ENCODE data around the gene GALT.

DNA sequence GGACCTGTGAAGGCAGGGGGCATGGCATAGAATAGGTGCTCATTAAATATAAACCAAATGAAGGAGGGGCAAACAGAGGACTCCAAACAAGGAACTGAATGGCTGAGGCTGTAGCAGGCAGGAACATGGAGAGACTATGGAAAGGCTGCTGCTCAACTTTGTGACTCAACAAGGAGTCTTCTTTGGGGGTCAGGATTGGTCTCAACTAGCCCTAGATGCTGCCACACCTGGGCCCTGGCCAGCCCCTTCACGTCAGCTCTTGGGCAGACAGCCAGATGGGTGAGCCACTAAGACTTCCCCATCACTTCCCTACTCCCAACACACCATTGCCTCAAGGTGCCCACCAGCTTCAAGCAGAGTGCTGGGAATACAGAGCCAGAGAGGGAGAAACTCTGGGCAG lies 45.6 kb upstream of the GALT start:
- TF ChIP-seq, protein P1, sequence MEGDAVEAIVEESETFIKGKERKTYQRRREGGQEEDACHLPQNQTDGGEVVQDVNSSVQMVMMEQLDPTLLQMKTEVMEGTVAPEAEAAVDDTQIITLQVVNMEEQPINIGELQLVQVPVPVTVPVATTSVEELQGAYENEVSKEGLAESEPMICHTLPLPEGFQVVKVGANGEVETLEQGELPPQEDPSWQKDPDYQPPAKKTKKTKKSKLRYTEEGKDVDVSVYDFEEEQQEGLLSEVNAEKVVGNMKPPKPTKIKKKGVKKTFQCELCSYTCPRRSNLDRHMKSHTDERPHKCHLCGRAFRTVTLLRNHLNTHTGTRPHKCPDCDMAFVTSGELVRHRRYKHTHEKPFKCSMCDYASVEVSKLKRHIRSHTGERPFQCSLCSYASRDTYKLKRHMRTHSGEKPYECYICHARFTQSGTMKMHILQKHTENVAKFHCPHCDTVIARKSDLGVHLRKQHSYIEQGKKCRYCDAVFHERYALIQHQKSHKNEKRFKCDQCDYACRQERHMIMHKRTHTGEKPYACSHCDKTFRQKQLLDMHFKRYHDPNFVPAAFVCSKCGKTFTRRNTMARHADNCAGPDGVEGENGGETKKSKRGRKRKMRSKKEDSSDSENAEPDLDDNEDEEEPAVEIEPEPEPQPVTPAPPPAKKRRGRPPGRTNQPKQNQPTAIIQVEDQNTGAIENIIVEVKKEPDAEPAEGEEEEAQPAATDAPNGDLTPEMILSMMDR (IDR thresholded peaks at IDR 0.05; ENCODE audit: low read depth, low read length), result no peak
- no peak for TF ChIP-seq MAX (IDR thresholded peaks at IDR 0.05; ENCODE audit: low read depth, low read length)
